DMS153 treated with DMSO at 0.1 percent for 48 hours (cell line): ENCODE data around the gene MS4A4E.
"Not testable (repeated sequence)": the region's sequence is repeated elsewhere in the genome, so short reads cannot be mapped to it uniquely, and the experiment has no call there.

Source experiments
- DNase-seq: peaks from one replicate; lab custom pipeline; 2025; ENCODE audit not compliant: unreplicated experiment; lab: John Stamatoyannopoulos, UW

MS4A4E gene

GRCh38 chr11:60242740-60243239, at the start of gene MS4A4E:
MS4A4E (minus strand) TSS chr11:60243137; CDS start chr11:60230055, 13,082 bp downstream.
- DNase-seq: no peak

GRCh38 chr11:60292145-60292544, 49.2 kb upstream of the MS4A4E start:
- no peak for DNase-seq

GRCh38 chr11:60288531-60288930, 45.6 kb upstream of the MS4A4E start:
- DNase-seq: no peak

- DNase-seq: not testable (repeated sequence)
Observed at GRCh38 chr11:60285411-60286126, 42.6 kb upstream of the MS4A4E start.

GRCh38 chr11:60282286-60282685, 39.3 kb upstream of the MS4A4E start:
- no peak for DNase-seq

- no peak for DNase-seq
Observed at GRCh38 chr11:60281485-60281884, 38.5 kb upstream of the MS4A4E start.

GRCh38 chr11:60280412-60280811, 37.5 kb upstream of the MS4A4E start, which contains the start of gene MS4A4A:
MS4A4A (plus strand) TSS chr11:60280666; CDS start chr11:60280676, 10 bp downstream.
- no peak for DNase-seq

- DNase-seq: no peak
Observed at GRCh38 chr11:60274416-60274815, 31.5 kb upstream of the MS4A4E start.

- peak; percentile 21 for DNase-seq
Observed at GRCh38 chr11:60265373-60266214, 22.7 kb upstream of the MS4A4E start.

- no peak for DNase-seq
Observed at GRCh38 chr11:60264644-60265043, 21.7 kb upstream of the MS4A4E start.

GRCh38 chr11:60263402-60263801, 20.5 kb upstream of the MS4A4E start:
- DNase-seq: no peak

- no peak for DNase-seq
Observed at GRCh38 chr11:60261014-60261413, 18.1 kb upstream of the MS4A4E start.

- DNase-seq: no peak
Observed at GRCh38 chr11:60257956-60258722, 15.2 kb upstream of the MS4A4E start.

GRCh38 chr11:60252213-60253108, 9.5 kb upstream of the MS4A4E start:
- no peak for DNase-seq

- no peak for DNase-seq
Observed at GRCh38 chr11:60251485-60252212, 8.7 kb upstream of the MS4A4E start.

GRCh38 chr11:60241786-60242185, 1.2 kb downstream of the MS4A4E start:
- no peak for DNase-seq

- DNase-seq: no peak
Observed at GRCh38 chr11:60240662-60241061, 2.3 kb downstream of the MS4A4E start.

GRCh38 chr11:60235321-60235720, 7.6 kb downstream of the MS4A4E start:
- no peak for DNase-seq

GRCh38 chr11:60230681-60231080, 12.3 kb downstream of the MS4A4E start:
- no peak for DNase-seq
